GM19043 (cell line): ENCODE results near the gene GPC4.
"Not testable (repeated sequence)": the region's sequence is repeated elsewhere in the genome, so short reads cannot be mapped to it uniquely, and the experiment has no call there.

Source experiments
- ATAC-seq: cut with Tn5 transposase; IDR thresholded peaks from one replicate; pipeline ENCODE4 v1.9.1; 2021; ENCODE audit warnings: low read depth; ENCODE audit not compliant: unreplicated experiment

The GPC4 gene

GRCh38 chrX:133370696-133371275 is 44.5 kb downstream of the GPC4 start:
- ATAC-seq: no peak

GRCh38 chrX:133369065-133369464 is 46.2 kb downstream of the GPC4 start:
- no peak for ATAC-seq

GRCh38 chrX:133366735-133367134 is 48.6 kb downstream of the GPC4 start:
- no peak for ATAC-seq

- no peak for ATAC-seq
Measured at GRCh38 chrX:133365871-133366611, 49.2 kb downstream of the GPC4 start.

GRCh38 chrX:133364865-133365264 is 50.4 kb downstream of the GPC4 start:
- no peak for ATAC-seq

- no peak for ATAC-seq
Measured at GRCh38 chrX:133364196-133364595, 51.1 kb downstream of the GPC4 start.

- ATAC-seq: no peak
Measured at GRCh38 chrX:133362538-133362937, 52.8 kb downstream of the GPC4 start.

GRCh38 chrX:133359466-133359865 is 55.8 kb downstream of the GPC4 start:
- no peak for ATAC-seq

GRCh38 chrX:133353233-133353632 is 62.1 kb downstream of the GPC4 start:
- ATAC-seq: no peak

- ATAC-seq: no peak
Measured at GRCh38 chrX:133350751-133351150, 64.5 kb downstream of the GPC4 start.

GRCh38 chrX:133346026-133346425 is 69.3 kb downstream of the GPC4 start:
- ATAC-seq: no peak

- ATAC-seq: no peak
Measured at GRCh38 chrX:133339566-133339965, 75.7 kb downstream of the GPC4 start.

- no peak for ATAC-seq
Measured at GRCh38 chrX:133337250-133337649, 78.0 kb downstream of the GPC4 start.

GRCh38 chrX:133335027-133335426 is 80.3 kb downstream of the GPC4 start:
- no peak for ATAC-seq

- ATAC-seq: no peak
Measured at GRCh38 chrX:133333154-133333750, 82.0 kb downstream of the GPC4 start.

GRCh38 chrX:133332737-133333136 is 82.6 kb downstream of the GPC4 start:
- ATAC-seq: no peak

- no peak for ATAC-seq
Measured at GRCh38 chrX:133330956-133331355, 84.3 kb downstream of the GPC4 start.

- ATAC-seq: no peak
Measured at GRCh38 chrX:133325422-133325821, 89.9 kb downstream of the GPC4 start.

GRCh38 chrX:133323431-133323830 is 91.9 kb downstream of the GPC4 start:
- ATAC-seq: no peak

GRCh38 chrX:133322269-133322668 is 93.0 kb downstream of the GPC4 start:
- ATAC-seq: not testable (repeated sequence)

GRCh38 chrX:133321451-133321850 is 93.8 kb downstream of the GPC4 start:
- ATAC-seq: no peak

GRCh38 chrX:133314281-133314680 is 101.0 kb downstream of the GPC4 start:
- ATAC-seq: no peak
